HG02759 (cell line): ENCODE data around the gene BSN.
"Not testable (repeated sequence)": the region's sequence is repeated elsewhere in the genome, so short reads cannot be mapped to it uniquely, and the experiment has no call there.

Experiments
- ATAC-seq: cut with Tn5 transposase; IDR thresholded peaks from one replicate; pipeline ENCODE4 v1.9.1; 2021; ENCODE audit warnings: mild to moderate bottlenecking, moderate library complexity; ENCODE audit not compliant: unreplicated experiment

BSN gene

DNA sequence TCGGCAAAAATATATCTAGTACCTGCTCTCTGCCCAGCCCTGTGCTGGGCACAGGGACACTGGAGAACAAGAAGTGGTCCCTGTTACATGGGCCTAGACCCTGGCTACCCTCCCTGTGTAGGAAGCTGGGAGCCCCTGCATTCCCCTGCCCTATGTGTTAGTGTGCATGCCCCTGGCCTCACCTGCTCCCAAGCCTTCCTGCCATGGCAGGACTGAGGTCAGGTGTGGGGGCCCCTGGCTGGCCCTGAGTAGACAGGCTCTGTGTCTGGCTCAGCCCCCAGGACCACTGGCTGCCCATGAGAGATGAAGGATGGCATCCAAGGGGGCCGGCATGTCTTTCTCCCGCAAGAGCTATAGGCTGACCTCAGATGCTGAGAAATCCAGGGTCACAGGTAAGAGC, 136.6 kb downstream of the BSN start:
- ATAC-seq = not testable (repeated sequence)

DNA sequence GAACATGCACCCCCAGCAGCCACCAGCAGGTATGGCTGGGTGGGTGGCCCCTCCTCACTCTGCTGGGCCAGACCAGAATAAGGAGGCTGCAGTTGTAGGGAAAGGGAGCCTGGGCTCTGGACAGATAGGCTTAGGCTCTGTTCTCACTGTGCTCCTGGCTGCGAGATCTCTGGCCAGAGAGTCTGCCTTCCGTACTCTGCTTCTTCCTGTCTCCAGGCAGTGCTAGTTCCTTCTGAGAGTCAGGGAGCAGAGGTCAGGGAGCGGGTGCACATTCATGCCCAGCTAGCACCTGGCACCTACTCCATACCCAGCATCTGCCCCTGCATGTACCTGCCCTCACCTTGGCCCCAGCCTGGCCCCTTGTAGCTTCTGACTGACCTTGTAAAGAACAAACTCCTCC, 137.2 kb downstream of the BSN start:
- not testable (repeated sequence) for ATAC-seq

DNA sequence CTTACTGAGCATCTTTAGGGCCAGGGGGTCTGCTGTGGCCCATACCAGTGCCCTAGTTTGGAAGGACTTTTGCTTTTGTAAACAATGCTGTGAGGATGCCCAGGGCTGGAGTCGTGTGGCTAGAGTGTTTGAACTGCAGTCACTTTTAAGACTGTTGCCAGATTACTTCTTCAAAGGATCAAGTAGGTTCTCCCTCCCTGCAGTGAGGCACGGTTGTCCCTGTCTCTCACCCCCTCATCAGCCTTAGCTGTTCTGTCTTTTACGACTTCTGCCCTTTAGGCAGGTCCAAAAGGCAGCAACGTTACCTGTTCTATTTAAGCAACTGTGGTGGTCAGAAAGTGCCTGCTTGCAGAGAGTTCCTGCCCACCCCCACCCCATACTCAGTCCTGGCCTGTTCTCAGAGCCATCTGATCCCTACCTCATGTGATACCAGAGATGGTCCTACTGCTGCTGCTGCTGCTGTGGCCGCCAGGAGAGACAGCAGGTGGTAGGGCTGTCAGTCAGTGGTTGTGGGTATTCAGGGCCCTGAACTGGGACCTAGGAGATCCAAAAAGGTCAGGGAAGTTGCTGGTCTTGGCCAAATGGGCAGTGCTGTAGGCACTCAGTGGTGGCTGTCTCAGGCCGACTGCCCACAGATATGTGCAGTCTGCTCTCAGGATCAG, 140.3 kb downstream of the BSN start:
- not testable (repeated sequence) for ATAC-seq

DNA sequence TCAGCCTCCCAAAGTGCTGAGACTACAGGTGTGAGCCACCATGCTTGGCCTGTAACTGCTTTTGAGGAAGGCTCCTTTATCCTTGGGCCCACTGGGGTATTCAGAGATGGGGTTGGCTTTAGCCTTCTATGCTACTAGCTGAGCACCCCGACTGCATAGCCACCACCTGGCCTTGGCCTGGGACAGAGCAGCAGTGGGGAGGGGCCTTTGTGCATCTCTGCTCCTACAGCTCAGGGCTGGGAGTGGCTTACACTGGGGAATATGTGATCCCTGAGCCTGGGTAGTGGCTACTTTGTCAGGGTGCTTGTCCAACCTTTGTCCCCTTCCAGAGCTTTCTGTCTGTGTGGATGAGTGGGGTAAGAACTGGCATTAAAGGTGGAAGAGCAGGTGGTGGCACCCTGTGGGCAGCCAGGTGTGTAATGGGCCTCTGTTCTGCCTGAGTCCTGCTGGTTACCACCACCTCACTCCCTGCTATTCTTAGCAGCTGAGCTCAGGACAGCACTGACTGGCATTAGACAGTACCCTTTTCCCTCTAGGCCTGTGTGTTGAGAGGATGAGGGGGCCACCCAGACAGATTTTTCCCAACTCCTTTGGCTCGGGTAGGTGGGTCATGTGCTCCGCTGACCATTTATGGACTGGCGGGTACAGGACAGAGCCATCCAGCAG, 141.2 kb downstream of the BSN start:
- not testable (repeated sequence) for ATAC-seq

DNA sequence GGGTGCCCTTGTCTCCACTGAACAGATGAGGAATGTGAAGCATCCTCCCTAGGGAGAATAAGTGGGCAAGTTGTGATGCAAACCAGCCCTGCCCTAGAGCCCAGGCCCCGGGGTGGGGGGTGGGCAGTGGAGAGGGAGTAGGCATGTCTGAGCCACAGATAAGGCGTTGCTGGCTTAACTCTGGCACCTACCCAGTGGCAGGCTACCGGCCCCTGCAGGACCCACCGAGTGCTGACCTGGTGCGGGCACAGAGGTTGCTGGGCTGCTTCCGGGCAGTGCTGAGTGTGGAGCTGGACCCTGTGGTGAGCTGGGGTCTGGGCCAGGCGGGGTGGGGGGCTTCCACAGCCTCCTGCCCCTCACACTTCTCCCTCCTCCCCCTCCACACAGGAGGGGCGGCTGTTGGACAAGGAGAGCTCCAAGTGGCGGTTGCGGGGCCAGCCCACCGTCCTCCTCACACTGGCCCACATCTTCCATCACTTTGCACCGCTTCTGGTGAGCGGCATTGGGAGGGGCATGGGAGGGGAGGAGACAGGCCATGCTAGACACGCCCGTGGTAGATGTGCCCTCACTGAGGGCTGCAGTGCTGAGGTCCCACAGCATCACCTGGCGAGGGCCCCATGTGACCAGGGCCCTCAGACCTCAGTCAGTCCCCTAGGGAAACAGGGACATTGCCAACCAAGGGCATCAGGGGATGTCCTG, 145.2 kb downstream of the BSN start:
- no peak for ATAC-seq

DNA sequence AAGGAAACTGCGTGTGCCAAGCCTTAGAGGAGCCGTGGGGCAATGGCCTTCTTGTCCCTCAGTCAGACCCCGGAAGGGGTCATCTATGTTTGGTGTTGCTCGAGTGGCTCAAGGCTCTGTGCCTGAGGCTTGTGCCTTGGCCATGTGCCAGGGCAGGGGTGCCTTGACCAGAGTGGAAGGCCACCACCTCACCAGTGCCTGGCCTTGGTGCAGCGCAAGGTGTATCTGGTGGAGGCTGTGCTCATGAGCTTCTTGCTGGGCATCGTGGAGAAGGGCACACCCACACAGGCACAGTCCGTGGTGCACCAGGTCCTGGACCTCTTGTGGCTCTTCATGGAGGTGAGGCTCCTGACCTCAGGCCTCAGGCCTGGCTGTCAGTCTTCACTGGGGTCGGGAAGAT, 145.7 kb downstream of the BSN start:
- no peak for ATAC-seq

DNA sequence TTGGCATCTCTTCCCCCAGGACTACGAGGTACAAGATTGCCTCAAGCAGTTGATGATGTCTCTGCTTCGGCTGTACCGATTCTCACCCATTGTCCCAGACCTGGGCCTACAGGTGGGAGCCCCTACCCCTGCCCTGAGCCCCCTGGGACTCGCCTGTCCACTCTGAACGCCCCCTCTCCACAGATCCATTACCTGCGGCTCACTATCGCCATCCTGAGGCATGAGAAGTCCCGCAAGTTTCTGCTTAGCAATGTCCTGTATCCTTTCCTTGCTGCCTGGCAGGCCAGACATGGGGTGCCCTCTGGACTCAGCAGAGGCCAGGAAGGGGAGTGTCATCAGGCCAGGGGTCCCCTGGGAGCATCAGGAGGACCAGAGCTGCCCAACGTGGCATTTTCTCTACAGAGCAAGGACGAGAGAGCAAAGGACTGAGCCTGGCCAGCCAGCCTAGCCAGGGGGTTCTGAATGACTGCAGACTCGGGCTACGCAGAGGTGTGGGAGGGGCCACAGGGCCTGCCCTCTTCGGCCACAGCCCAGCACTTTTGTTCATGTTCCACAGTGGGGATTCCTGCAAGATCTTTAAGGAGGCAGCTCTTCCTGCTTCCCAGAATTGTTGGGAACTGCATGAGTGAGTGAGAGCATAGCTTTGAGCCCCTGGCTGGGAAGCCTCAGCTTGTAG, 146.3 kb downstream of the BSN start:
- no peak for ATAC-seq

DNA sequence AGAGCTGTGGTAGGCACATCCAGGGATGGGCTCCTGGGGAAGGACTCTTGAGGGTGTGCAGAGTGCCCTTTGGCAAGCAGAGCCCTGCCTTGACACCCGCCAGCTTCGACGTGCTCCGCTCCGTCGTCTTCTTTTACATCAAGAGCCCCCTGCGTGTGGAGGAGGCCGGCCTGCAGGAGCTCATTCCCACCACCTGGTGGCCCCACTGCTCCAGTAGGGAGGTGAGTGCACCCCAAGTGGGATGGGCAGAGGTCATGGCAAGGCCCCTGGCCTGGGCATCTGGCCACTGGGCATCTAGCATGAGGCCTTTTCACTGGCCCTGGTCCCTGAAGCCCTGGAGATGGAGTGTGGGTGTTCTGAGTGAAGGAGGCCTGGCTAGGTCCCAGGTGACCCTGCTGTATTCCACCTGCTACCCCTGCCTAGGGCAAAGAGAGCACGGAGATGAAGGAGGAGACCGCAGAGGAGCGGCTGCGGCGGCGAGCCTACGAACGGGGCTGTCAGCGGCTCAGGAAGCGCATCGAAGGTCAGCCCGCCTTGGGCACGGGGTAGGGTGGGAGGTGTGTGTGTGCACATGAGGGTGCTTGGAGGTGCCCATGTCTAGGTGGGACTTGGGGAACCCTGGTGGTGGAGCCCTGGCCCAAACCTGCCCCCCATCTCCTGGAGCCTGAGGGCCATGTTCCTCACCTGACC, 147.3 kb downstream of the BSN start:
- no peak for ATAC-seq

DNA sequence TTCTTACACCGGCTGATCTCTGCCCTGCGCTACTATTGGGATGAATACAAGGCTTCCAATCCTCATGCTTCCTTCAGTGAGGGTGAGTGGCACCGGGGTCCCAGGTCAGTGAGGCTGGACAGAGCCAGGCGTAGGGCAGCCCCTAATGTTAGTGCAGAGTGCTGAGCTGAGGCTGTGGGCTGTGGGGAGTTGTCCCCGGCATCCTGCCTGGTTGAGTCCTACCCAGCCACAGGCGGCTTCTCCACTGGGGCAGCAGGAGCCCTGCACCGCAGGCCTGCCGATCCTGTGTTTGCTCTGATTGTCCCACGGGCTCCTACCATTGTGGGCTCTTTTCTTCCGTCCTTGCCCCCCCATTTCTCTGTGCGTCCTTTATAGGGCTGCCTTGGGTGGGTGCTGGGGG, 148.4 kb downstream of the BSN start:
- ATAC-seq = no peak

DNA sequence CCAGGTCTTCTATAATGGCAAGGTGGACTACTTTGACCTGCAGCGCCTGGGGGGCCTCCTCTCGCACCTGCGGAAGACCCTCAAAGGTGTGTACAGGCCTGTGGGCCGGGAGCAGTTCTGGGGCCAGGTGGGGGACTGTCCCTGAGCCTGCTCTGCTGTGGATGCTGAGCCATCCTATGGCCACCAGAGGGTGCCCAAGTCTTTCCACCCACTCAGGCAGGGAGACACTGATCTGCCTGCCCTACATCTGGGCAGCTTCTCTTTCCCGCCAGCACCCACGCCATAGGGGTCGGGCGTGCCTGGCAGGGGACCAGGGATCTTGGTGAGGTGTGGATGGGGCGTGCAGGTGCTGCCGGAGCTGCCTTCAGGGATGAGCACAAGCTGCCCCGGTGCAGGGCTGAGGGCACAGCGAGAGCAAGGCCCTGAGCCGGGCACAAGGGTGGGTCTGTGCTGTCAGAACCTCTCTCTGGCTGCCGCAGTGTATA, 149.2 kb downstream of the BSN start:
- ATAC-seq = peak; percentile 78

DNA sequence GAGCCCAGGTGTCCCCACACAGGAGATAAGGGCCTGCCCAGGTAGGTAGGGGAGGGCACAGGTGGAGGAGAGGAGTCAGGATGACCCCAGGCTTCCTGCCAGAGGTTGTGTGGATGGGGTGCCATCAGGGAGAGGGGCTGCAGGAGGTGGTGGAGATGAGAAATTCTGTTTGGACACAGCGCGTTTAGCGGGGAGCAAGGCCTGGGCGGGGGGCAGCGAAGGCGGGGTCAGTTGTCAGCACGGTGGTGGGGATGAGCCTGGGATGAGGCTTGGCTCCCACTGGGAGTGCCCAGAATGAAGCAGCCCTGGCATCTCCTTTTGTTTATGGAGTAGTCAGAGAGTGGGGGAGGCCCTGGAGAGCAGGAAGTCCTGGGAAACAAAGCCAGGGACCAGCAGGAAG, 149.7 kb downstream of the BSN start:
- no peak for ATAC-seq

DNA sequence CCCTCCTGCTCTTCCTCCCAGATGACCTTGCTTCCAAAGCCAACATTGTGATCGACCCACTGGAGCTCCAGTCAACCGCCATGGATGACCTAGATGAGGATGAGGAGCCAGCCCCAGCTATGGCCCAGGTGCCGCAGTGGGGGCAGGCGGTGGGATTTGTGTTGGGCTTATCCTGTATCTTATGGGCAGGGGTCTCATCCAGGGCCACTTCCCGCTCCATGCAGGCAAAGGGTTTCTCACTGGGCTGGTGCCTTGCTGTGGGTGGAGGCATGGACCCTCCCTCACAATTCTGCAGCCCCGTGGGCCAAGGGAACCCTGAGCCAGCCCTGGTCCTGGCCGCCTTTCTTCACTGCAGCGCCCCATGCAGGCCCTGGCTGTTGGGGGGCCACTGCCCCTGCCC, 150.4 kb downstream of the BSN start:
- no peak for ATAC-seq

DNA sequence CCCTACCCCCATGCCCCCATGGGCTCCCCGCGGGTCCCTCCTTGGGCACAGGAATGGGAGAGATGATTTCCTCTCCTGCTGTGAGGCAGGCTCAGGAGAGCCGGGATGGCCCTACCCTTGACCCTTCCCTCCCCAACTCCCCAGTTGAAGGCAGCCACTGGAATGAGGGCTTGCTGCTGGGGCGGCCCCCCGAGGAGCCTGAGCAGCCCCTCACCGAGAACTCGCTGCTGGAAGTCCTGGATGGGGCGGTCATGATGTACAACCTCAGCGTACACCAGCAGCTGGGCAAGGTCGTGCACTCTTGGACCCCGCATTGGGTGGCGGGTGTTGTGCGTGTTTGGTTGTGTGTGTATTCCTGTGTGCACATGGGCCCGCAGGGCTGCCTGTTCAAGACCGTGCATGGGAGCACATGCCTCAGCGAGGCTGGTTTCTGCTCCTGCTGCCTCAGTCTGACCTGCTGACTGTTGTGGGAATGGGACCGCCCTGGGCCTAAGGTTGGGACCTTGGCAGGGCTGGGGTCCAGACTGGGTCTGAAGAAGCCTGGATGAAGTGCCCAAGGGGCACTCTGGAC, 151.2 kb downstream of the BSN start:
- ATAC-seq = no peak

DNA sequence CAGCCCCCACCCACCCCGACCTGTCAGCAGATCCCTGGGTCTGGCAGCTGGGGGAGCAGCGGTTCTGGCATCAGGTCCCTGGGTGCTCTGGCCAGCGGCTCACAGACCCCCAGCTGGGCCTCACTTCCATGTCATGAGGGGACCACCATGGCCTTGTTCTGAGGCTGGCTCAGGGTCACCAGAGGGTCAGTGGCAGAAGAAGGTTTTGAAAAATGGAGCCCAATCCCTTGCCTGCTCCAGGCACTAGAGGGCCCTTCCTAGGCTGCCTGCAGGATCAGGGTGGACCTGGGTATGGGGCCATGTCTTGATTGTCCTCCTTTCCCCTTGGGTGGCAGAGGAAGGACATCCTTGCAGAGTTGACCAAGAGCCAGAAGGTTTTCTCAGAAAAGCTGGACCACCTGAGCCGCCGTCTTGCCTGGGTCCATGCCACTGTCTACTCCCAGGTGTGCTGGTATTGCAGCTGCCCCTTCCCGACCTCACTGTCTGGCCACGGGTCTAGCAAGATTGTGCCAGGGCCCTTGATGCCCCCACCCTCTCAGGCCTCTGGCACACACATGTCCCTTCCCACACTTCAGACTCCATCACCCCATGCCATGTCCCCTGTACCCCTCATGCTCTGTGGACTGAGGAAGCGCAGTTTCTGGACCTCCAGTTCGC, 152.3 kb downstream of the BSN start:
- ATAC-seq = no peak

DNA sequence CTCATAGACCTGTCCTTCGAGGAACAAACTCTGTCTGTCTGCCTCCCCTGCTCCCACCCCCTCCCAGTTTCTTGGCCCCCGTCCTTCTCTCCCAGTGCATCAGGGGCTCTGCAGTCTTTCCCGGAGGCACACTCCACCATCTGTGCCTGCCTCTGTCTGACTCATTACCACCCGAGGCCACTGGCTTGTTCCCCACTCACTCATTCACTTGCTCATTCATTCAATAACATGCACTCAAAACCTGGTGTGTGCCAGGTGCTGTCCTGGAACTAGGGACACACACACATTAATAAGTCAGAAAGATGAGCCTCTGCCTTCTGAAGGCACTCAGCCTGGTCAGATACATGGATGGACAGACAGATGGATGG, 152.8 kb downstream of the BSN start:
- no peak for ATAC-seq

DNA sequence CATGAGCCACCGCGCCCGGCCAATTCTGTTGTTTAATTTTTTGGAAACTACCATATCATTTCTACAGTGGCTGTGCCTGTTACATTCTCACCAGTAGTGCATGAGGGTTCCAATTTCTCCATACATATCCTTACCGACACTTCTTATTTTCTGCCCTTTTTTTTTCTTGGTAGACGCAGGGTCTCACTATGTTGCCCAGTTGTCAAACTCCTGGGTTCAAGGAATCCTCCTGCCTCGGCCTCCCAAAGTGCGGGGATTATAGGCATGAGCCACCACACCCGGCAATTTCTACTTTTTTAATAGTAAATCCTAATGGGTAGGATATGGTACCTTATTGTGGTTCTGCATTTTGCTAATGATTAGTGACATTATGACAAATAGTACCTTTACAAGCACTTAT, 155.6 kb downstream of the BSN start:
- no peak for ATAC-seq

DNA sequence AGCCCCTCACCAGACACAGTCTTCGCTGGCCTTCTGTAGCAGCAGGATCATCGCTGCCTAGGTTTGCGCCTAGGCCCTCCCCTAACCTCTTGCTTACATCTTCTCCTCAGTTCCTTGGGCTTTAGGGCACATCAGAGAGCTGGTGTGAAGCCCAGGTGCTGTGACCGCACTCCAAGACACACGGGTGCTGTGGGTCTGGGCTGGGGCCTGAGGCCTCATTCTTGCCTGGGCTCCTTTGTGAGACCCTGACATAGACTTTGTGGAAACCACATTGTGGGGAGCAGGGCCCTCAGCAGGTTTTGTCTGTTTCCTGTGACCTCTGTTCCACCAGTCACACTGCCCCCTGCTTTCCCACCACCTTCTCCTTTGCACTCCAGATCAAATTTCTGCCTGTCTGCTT, 157.2 kb downstream of the BSN start:
- ATAC-seq = no peak

DNA sequence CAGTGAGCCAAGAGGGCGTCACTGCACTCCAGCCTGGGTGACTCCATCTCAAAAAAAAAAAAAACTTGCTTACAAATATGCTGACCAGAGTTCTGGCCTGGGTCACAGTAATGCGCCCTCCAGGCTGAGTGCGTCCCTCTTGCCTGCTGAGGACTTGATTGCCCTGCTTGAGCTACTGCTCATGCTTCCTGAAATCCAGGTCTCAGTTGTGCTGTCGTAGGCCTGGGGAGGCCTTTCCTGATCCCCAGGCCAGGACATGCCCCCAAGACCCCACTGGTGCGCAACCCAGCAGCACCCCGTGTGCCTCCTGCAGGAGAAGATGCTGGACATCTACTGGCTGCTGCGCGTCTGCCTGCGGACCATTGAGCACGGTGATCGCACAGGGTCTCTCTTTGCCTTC, 157.9 kb downstream of the BSN start:
- no peak for ATAC-seq

DNA sequence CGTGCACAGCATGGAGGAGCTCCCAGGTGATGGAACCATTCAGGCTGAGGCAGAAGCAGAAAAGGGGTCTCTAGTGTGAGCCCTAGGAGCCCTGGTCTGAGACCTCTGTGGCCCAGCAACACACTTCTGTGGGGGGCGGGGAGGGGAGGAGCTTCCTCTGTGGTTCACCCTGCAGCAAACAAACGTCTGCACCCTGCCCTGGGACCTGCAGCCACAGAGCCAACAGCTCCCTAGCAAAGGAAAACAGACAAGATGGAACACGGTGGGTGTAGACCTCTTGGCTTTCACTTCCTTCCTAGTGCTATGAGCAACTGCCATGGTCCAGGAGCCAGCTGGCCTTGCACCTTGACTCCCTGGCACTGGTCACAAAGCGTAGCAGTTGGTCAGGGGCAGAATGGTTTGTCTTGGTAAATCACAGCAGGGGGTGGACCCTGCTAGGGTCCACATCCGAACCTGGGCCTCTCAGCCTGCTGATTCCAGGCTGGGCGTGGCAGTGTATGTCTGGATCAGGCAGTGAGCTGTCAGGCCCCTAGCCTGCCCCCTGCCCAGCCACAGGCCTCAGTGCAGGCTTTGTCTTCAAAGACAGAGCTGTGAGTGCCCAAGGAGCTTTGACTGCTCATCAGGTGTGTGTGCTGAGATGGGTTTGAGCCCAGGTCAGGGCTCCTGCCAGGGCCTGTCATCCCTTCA, 158.5 kb downstream of the BSN start:
- ATAC-seq = no peak
